T-helper 1 cell (primary cell): ENCODE measurements around the gene ZNG1F.
"Not testable (repeated sequence)": the region's sequence is repeated elsewhere in the genome, so short reads cannot be mapped to it uniquely, and the experiment has no call there.

Experiments used
- DNase-seq, 5 donors: peaks; one replicate each; pipeline ENCODE4 v3.0.0-alpha.2; 2012 to 2020

The ZNG1F gene

DNA sequence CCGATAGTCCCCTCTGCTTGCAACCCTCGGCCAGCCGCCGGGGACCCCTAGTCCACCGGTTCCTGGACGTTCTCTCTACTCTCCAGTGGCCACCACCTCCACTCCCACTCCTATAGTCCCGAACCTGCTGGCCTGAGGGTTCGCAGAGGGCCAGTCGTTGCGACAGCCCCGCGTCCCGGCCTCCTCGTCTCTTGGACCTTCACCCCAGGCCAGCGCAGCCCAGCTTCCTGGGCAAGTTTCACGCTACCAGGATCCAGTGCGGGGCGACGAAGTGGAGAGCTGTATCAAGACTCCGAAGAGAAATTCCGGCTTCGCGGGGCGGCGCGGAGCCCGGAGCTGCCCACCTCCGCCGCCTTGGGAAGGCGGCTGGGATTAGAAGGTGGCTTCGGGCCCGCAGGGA lies 65.7 kb downstream of the ZNG1F start:
- not testable (repeated sequence) for DNase-seq

DNA sequence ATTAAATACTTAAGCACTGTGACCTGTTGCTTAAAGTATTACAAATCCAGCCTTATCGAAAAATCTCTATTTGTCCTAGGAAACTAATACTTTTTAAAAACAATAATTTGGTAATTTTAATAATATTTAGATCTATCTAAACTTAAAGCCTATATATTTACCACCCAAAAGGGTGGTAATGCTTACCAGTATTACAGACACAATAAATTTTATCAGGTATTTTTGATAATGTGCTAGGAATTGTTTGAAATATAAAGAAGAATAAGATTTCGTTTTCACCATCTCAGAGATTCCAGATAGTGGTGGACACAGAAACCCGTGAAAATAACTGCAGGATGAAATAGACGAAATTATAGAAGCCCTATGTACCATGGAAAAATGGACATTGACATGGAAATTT lies 68.4 kb downstream of the ZNG1F start:
- DNase-seq = not testable (repeated sequence)

DNA sequence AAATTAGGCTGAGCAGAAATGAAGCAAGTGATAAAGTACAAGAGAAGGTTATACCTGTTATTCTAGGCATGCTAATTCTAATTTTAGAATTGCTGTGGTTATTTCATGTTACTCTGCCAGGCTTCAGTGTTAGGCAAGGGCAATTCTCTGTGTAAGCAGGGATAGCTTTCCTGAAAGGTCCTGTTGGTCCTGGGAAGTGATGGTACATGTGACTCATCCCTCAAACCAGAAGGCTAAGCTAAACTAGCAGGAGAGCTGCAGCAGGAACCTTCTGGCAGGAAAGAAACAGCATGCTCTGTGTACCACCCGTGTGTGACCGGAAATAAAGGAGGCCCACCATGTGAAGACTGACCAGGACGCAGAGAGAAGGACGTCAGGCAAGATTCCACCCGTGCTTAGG lies 69.4 kb downstream of the ZNG1F start:
- not testable (repeated sequence) for DNase-seq

DNA sequence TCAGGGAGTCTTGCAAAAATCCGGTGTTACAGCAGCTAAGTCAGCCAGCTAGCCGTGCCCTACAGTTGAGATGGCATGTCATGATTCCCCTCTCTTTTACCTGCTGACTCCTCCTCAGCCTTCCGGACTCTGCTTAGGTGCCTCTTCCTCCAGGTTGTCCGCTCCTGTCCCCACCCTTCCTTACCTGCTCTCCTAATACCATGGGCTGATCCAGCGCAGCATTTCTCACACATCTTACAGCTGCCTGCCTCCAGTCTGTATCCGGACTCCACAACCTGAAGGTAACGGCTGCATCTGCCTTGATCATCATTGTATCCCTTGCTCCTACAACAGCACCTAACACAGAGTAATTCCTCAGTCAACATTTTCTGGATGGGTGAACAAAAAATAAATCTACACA lies 69.8 kb downstream of the ZNG1F start:
- not testable (repeated sequence) for DNase-seq

DNA sequence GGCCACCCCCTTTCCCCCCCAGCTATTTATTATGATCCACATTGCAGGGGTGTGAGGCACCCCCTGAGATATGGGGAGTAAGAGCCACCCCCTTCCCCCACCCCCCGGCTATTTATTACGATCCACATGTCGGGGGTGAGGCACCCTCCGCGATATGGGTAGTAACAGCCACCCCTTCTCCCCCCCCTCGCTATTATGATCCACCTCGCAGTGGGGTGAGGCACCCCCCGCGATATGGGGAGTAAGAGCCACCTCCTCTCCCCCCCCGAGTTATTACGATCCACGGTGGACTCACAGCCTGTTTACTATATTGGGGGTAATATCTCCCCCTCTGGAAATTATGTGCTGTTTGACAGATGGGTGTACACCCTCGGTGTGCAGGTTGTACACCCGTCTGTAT lies 75.8 kb downstream of the ZNG1F start:
- not testable (repeated sequence) for DNase-seq

DNA sequence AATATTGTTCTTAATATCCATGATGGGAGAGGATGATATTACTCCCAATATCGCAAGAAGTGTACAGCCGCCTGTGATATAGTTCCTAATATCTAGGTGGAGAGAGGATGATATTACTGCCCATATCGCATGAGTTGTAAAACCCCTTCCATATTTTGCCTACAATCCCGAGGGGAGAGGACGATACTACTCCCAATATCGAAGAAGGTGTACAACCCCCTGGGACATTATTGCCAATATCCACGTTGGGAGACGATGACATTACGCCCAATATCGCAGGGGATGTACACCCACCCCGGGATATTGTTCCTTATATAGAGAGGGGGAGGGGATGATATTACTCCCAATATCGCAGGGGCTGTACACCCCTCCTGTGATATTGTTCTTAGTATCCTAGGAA lies 77.7 kb downstream of the ZNG1F start:
- not testable (repeated sequence) for DNase-seq

DNA sequence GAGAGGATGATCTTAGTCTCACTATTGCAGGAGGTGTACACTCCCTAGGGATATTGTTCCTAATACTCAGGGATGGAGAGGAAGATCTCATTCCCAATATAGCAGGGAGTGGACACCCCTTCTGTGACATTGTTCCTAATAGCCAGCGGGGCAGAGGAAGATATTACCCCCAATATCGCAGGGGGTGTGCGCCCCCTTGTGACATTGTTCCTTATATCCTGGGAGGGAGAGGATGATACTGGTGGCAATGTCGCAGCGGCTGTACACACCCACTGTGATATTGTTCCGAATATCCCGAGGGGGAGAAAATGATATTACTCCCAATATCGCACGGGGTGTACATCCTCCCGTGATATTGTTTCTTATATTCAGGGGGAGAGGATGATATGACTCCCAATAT lies 78.2 kb downstream of the ZNG1F start:
- DNase-seq = not testable (repeated sequence)

DNA sequence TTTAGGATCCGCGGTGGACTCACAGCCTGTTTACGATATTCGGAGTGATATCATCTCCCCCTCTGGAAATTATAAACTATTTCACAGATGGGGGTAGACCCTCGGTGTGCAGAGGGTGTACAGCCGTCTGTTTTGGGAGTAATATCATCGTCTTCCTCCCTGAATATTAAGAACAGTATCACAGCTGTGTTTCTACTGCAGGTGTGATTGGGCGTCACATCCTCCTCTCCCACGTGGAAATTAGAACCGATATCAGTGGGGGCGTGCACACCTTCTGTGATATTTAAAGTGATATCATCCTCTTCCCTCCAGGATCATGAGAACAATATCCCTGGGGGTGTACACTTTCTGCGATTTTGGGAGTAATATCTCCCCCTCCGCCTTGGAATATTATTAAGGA lies 79.9 kb downstream of the ZNG1F start:
- not testable (repeated sequence) for DNase-seq

DNA sequence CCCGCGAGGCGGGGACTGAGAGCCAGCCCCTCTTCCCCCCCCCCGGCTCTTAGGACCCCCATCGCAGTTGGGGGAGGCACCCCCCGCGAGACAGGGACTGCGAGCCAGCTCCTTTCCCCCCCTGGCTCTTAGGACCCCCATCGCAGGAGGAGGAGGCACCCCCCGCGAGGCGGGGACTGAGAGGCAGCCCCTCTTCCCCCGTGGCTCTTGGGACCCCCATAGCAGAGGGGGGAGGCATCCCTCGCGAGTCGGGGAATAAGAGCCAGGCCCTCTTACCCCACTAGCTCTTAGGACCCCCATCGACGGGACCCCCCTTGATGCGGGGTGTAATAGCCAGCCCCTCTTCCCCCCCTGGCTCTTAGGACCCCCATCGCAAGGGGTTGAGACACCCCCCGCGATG lies 80.3 kb downstream of the ZNG1F start:
- not testable (repeated sequence) for DNase-seq

DNA sequence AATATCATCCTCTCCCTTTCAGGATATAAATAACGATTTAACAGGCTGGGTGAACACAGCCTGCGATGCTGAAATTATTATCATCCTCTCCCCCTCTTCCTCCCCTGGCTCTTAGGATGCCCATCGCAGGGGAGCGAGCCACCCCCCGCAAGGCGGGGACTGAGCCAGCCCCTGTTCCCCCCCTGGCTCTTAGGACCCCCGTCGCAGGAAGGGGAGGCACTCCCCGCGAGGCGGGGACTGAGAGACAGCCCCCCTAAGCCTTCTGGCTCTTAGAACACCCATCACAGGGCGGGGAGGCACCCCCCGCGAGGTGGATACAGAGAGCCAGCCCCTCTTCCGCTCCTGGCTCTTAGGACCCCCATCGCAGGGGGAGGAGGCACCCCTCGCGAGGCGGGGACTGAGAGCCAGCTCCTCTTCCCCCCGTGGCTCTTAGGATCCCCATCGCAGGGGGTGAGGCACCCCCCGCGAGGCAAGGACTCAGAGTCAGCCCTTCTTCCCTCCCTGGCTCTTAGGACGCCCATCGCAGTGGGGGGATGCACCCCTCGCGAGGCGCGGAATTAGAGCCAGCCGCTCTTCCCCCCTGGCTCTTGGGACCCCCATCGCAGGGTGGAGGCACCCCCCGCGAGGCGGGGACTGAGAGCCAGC lies 82.5 kb downstream of the ZNG1F start:
- not testable (repeated sequence) for DNase-seq

DNA sequence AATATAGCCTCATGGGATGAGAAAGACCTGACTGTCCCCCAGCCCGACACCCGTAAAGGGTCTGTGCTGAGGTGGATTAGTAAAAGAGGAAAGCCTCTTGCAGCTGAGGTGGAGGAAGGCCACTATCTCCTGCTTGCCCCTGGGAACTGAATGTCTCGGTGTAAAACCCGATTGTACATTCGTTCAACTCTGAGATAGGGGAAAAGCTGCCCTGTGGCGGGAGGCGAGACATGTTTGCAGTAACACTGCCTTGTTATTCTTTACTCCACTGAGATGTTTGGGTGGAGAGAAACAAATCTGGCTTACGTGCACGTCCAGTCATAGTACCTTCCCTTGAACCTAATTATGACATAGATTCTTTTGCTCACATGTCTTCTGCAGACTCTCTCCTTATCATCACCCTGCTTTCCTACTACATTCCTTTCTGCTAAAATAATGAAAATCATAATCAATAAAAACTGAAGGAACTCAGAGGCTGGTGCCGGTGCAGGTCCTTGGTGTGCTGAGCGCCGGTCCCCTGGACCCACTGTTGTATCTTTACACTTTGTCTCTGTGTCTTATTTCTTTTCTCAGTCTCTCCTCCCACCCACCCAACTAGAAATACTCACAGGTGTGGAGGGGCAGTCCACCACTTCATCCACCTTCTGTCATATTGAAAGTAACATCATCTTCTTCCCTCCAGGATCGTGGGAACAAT lies 83.4 kb downstream of the ZNG1F start:
- not testable (repeated sequence) for DNase-seq

DNA sequence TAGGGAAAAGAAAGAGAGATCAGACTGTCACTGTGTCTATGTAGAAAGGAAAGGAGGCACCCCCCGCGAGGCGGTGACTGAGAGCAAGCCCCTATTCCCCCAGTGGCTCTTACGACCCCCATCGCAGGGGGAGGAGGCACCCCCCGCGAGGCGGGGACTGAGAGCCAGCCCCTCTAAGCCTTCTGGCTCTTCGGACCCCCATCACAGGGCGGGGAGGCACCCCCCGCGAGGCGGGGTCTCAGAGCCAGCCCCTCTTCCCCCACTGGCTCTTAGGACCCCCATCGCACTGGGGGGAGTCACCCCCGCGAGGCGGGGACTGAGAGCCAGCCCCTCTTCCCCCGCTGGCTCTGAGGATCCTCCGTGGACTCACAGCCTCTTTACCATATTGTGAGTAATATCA lies 84.6 kb downstream of the ZNG1F start:
- not testable (repeated sequence) for DNase-seq

DNA sequence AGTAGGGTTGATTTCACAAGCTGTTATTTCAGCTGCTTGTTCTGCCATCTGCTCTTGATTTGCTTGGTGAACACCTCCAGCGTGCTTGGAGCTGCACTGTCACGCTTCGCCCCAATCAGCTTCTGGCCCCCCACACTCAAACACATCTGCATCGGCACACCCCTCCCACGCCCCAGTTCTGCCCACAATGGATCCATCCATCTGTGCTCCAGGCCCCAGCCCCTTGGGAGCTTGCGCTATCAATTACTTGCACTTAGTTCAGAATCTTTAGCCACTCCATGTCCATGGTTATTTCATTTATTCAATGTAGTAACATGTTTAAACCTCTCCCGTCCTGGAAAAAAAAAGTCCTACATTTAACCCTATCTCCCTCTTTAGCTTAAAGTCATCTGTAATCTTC lies 88.6 kb downstream of the ZNG1F start:
- not testable (repeated sequence) for DNase-seq

DNA sequence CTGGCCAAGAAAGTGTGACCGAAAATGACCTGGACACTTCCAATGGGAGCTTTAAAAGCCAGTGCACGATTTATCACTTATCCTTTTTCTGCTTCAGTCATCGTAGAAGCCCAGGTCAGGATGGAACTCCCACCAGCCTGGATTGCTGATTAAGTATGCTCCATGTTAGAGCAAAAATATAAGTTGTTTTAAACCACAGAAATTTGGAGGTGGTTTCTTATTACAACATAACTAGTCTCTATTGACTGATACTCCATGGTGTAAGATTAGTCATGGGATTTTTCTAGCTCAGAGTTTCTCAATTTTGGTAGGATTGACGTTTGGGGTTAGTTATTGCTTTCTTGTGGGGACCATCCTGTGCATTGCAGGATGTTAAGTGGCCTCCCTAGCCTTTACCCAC lies 90.4 kb downstream of the ZNG1F start:
- not testable (repeated sequence) for DNase-seq

DNA sequence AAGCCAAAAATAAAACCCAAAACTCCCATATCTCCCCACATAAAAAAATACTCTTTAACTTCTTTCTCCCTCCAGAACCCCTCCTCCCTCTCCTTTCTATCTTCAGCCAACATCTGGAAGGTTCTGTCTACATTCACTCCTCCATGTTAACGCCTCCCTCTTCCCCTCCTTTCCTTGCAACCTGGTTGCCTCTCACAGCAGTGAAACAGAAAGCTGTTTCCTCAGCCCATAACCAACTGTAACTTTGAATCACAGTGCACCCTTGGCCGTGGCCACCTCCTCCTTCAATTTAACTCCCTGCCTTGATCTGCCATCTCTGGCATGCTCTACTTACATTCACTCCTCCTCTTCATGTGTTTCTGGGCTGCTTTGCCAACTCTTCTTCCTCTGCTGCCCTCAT lies 94.1 kb downstream of the ZNG1F start:
- DNase-seq = not testable (repeated sequence)

DNA sequence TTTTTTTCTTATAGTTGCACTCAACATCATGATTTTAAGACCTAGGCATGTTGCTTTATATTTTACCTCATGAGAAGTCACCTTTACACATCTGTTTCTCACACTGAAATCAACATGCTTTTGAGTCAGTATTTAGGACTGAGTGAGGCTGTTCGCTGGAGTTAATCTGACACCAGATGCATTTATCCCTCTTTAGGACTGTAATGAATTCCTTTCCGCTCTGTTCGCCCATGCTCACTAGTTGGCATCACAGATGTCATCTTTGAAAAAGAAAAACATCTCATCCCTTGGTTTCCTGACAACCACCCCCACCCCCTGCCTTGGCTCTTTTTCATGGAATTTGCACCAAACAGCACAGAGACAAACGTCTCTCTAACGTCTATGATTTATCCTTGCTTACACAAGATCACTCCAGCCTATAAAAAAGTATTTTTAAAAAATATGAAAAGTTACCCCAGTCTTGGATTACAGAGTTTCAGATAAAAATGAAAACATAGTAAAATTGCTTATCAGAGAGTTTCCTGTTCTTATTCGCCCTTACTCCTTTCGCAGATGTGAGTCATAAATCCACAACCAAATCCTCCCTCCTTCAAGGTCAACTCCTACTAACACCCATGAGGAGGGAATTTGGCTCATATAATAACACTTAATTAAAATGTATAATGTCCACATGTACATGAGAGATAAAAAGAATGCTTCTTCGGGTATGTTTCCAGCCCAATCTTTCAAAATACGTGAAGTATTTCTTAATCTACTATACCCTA lies 94.9 kb downstream of the ZNG1F start:
- DNase-seq = not testable (repeated sequence)

DNA sequence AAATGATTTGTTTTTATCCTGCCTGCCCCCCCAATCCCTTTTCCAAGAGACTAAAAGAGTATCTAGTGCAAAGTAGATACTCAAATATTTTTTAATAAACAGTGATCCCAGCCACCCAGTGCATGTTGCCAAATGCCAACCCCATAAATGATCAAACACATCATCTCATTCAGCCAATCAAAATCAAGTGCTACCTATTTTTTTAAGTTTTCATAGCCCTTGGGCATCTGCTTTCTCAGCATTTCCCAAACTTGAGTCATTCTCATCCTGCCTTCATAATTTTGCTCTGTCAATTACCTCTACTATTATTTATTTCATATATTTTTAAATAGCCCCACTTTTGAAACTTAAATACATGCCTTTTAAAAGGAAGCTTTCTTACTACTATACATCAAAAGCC lies 98.2 kb downstream of the ZNG1F start:
- DNase-seq = not testable (repeated sequence)

DNA sequence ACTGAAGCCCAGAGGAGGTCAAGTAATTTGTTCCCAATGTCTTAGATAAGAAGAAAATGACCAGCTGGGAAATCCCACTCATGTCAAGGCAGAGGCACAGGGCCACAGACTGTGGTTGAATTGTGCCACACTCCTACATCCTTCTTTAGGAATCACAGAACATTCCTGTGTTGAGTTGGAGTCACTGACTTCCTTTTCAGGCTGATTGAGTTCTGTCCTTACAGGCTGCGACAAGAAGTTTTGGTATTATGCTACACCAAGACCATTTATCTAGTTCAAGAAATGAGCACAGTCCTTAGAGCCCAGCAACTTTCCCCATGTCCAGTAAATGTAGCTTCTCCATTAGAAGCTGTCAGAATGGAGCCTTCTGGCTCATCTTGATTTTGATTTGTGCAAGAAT lies 98.7 kb downstream of the ZNG1F start:
- not testable (repeated sequence) for DNase-seq

DNA sequence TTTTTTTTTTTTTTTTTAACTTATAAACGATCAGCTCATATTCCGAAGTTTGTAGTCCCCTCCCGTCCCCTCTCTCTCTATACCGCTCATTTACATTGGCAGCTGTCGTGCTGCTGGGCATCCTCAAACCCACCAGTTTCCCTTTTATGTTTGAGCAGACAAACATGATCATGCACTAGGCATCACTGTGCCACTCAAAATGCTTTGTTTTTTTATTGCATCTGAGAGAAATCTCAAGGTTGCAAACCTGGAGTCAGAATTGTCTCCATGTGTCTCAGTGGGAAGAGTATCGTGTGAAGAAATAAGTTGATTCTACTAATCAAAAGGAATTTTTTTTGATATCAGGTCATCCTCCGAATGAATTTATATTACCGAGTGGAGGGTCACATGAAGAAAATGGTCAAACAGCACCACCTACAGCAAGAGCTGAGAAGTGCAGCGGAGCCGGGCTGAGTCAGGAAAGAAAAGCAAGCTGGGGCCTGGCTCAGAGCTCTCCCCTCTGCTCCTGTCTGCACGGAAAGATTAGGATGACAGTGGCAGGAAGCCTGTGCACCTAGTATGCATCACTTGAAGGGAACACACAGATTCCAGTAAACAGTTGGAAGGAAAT lies 100.6 kb downstream of the ZNG1F start:
- not testable (repeated sequence) for DNase-seq

DNA sequence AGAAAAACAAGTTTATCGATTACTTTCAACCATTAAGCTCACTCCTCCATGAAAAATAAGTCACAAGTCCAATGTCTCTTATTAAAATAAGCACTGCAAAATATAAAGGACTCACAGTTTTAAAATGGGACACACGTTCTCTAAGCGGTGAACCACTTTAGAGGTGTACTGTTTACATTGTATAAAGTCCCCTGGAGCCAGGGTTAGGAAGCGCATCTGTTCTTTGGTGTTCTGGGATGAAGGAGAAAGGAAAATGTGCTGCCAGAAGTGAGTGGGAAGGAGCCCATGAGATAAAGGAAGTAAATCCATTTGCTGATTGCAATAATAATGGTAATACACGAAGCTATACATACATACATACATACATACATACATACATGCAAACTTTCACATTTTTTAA lies 101.2 kb downstream of the ZNG1F start:
- DNase-seq = not testable (repeated sequence)

DNA sequence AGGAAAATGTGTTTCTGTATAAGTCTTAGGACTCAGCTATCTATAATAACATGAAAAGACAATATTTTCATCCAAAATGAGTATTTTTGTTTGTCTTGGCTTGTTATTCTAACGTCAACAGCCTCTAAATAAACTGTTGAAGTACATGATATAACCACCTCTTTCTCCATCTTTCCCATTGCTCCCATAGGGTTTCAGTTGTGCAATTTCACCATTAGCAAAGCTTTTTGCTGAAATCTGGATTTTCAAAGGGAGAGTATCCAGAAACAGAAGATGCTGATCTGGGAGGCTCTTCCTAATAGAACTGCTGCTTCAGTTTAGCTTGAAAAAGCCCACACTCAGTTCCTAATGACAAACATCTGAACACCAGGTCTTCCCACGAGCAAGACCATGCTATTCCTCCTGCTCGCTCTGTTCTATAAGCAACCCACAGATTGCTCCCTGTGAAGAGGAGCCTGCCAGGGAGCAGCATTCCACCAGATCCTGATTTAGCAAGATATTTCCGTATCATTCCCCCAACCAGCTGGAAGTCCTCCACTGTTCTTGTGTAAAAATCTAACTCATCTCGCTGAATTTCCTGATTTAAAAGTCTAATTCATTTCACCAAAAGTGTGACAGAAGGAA lies 101.8 kb downstream of the ZNG1F start:
- DNase-seq = not testable (repeated sequence)

DNA sequence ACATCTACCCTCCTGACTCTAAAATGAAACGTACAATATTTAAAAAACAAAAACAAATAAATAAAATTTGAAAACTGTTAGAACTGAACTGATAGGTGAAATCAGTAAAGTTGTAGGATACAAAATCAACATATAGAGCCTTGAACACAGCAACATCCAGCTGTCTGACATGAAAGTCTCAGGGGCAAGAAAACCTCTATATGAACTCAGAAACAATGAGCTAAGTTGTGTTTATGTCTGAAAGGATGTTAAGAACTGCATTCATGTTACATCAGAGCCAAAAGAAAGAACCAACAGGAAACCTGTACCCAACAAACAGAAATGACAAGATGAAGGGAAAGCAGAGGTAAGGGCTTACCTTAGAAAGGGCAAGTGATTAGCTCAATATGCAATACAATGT lies 102.4 kb downstream of the ZNG1F start:
- not testable (repeated sequence) for DNase-seq

DNA sequence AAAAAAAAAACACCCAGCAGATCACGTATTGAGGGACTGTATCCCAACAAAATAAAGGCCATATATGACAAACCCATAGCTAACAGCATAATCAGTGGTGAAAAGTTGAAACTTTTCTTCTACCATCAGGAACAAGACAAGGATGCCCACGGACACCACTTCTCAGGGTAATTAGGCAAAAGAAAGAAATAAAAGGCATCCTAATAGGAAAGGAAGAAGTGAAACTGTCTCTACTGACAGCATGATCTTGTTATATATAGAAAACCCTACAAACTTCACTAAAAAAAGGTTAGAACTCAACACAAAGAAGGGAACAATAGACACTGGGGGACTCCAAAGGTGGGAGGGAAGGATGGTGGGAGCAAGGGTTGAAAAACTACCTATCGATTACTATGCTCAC lies 102.9 kb downstream of the ZNG1F start:
- not testable (repeated sequence) for DNase-seq
